Panc1 (cell line): ENCODE data around the gene CDKAL1.

Experiments
- CTCF ChIP-seq: fragments of 450-650 bp; IDR thresholded peaks from 2 replicates; pipeline ENCODE4 v1.5.1; 2017; ENCODE audit warnings: mild to moderate bottlenecking
- POLR2AphosphoS5 ChIP-seq: IDR thresholded peaks from 2 replicates; pipeline ENCODE4 v1.6.1; 2012; ENCODE audit warnings: mild to moderate bottlenecking, low read depth, low read length, moderate library complexity

GRCh38 chr6:20746805-20747558, 212.7 kb downstream of the CDKAL1 start:
- no peak for TF ChIP-seq CTCF
- no peak for TF ChIP-seq POLR2AphosphoS5
